ENCODE measurements around the gene USHBP1. TPM values are rescaled to one million over a fixed set of nuclear protein-coding genes. Genes with fewer than 3 reads are reported as not detected.

The USHBP1 gene, protein sequence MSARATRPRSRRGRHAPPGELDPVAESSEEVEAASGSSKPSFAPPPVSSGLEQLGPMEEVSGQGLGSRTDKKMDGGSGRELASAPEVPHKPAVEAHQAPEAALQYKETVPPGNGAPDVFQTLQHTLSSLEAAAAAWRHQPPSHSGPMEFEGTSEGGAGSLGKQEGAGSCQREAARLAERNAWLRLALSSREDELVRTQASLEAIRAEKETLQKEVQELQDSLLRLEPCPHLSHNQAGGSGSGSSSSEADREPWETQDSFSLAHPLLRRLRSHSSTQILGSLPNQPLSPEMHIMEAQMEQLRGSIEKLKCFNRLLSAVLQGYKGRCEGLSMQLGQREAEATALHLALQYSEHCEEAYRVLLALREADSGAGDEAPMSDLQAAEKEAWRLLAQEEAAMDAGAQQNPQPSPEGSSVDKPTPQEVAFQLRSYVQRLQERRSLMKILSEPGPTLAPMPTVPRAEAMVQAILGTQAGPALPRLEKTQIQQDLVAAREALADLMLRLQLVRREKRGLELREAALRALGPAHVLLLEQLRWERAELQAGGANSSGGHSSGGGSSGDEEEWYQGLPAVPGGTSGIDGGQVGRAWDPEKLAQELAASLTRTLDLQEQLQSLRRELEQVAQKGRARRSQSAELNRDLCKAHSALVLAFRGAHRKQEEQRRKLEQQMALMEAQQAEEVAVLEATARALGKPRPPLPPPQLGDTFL
- total RNA-seq: 0.07 TPM in 1 of 2 replicates, not detected in the other

GRCh38 chr19:17264641-17264979, at the start of gene USHBP1:
USHBP1 (minus strand) TSS chr19:17264745; CDS start chr19:17264299, 446 bp downstream.

GRCh38 chr19:17309198-17309964, 44.8 kb upstream of the USHBP1 start, which contains the start of gene DDA1:
DDA1 (plus strand) TSS chr19:17309563; CDS start chr19:17309655, 92 bp downstream.

GRCh38 chr19:17305517-17306284, 41.2 kb upstream of the USHBP1 start, which contains the start of gene MRPL34:
MRPL34 (plus strand) TSS chr19:17305872; CDS start chr19:17305893, 21 bp downstream.

DNA sequence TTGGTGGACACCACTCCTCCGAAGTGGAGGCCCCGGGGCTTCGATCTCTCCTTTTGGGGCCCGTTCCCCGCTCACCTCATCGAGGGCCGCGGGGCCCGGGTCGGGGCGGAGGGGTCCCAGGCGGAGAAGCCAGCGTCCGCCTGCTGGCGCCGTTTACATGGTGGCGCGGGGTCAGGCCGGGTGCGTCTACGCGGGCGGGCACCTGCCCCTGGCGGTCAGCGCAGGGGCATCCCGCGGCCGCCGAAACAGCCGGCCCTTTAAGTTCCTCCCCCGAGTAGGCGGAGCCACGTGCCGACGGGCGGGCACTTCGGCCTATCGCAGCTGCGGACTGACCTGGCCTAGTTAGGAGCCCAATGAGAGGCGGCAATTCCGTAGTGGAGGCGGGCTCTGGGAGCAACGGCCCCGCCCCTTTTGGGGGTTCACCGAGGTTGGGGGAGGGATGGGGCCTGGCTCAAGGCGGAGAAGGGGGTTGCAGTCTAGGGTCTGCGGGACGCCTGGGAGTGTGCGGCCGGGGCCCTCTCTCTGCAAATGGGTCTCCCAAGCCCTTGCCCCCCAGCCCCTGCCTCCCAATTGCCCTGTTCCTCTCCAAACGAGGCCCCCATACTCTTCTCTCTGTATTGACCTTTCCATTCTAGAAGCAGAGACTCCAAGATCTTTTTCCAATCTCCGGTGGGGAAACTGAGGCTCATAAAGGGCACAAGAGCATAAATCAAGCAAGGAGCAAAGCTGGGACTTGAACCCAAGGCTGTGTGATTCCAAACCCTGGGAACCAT, 38.8 kb upstream of the USHBP1 start, which contains the start of gene ABHD8:
Gene ABHD8 (minus strand): TSS at position 259 of the 773 bp plus-strand sequence. CDS start 1,809 bp downstream, outside the sequence.

GRCh38 chr19:17281391-17282304, 17.1 kb upstream of the USHBP1 start, which contains the start of gene ANKLE1:
ANKLE1 (plus strand) TSS chr19:17281901; CDS start chr19:17281921, 20 bp downstream.

DNA sequence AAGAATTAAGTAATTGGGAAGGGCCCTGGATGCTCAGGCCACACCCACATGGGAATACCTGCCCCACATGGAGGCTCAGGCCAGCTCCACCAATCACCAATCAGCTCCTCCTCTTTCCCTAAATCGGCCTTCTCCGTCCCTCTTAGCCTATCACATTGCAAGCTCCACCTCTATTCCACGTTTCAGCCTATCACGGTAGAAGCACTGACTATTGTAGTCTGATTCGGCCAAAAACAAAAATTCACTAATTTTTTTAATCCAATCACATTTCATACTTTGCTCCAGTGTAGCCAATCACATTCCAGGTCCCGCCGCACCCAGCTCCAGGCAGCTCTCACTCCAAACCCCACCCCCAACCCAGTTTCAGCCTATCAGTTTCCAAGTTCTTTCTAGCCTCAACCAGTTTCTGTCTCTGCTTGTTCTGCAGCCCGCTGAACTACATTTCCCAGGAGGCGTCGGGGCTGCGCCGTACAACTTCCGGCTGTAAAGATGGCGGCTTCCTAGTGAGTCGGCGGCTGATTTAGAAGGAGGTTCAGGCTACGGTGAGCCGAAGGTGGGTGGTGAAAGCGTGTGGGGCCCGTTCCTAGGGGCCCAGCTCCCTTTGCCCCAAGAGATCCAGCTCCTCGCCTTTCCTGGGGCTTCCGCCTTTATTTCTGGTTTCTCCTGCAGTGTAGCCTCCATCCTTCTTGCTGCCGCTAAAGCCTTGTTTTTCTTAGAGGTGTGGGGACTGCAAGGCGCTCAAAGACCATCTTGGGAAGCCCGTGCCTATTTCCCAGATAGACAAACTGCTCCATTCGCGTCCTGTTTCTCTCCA, 2.6 kb upstream of the USHBP1 start, which contains the start of gene BABAM1:
Gene BABAM1 (plus strand): TSS at position 469 of the 814 bp plus-strand sequence. CDS start 1,364 bp downstream, outside the sequence.

GRCh38 chr19:17245535-17245984, 19.0 kb downstream of the USHBP1 start, which contains the start of gene NR2F6:
NR2F6 (minus strand) TSS chr19:17245919; CDS start chr19:17245220, 699 bp downstream.

GRCh38 chr19:17226002-17226933, 38.3 kb downstream of the USHBP1 start, which contains the start of gene OCEL1:
OCEL1 (plus strand) TSS chr19:17226226; CDS start chr19:17226248, 22 bp downstream.

GRCh38 chr19:17215127-17215971, 49.2 kb downstream of the USHBP1 start, which contains the start of gene USE1:
USE1 (plus strand) TSS chr19:17215357; CDS start chr19:17215406, 49 bp downstream.

Other genes starting within 250 kb of the USHBP1 start
- 0.20 and 1.6 TPM in 2 replicates for gene CPAMD8, start 237.9 kb downstream of the USHBP1 start, total RNA-seq
- 1.2 and 1.8 TPM in 2 replicates for gene HAUS8, start 189.3 kb downstream of the USHBP1 start, total RNA-seq
- gene MYO9B, start 189.0 kb downstream of the USHBP1 start, total RNA-seq: 71.8 and 85.1 TPM in 2 replicates
- gene USE1, start 49.4 kb downstream of the USHBP1 start, total RNA-seq: 14.5 and 17.8 TPM in 2 replicates
- gene OCEL1, start 38.5 kb downstream of the USHBP1 start, total RNA-seq: 2.7 and 5.0 TPM in 2 replicates
- 41.2 and 59.3 TPM in 2 replicates for gene NR2F6, start 18.8 kb downstream of the USHBP1 start, total RNA-seq
- 61.7 and 68.7 TPM in 2 replicates for gene BABAM1, start 2.7 kb upstream of the USHBP1 start, total RNA-seq
- 0.40 and 0.52 TPM in 2 replicates for gene ANKLE1, start 17.2 kb upstream of the USHBP1 start, total RNA-seq
- 13.8 and 14.9 TPM in 2 replicates for gene ABHD8, start 38.7 kb upstream of the USHBP1 start, total RNA-seq
- gene MRPL34, start 41.1 kb upstream of the USHBP1 start, total RNA-seq: 31.6 and 31.7 TPM in 2 replicates
- gene DDA1, start 44.8 kb upstream of the USHBP1 start, total RNA-seq: 29.8 and 36.2 TPM in 2 replicates
- gene ANO8, start 70.1 kb upstream of the USHBP1 start, total RNA-seq: 7.8 and 8.8 TPM in 2 replicates
- gene GTPBP3, start 72.8 kb upstream of the USHBP1 start, total RNA-seq: 12.6 and 19.0 TPM in 2 replicates
- gene PLVAP, start 112.6 kb upstream of the USHBP1 start, total RNA-seq: 0.20 and 0.33 TPM in 2 replicates
- gene CCDC194, start 129.5 kb upstream of the USHBP1 start, total RNA-seq: 0.26 TPM in 1 of 2 replicates, not detected in the other
- 7.3 and 63.1 TPM in 2 replicates for gene BST2, start 140.9 kb upstream of the USHBP1 start, total RNA-seq
- gene MVB12A, start 155.3 kb upstream of the USHBP1 start, total RNA-seq: 30.5 and 36.6 TPM in 2 replicates
- gene TMEM221, start 183.9 kb upstream of the USHBP1 start, total RNA-seq: 0.20 and 0.23 TPM in 2 replicates
- gene NXNL1, start 196.2 kb upstream of the USHBP1 start, total RNA-seq: not detected in 2 replicates
- 36.1 and 44.5 TPM in 2 replicates for gene SLC27A1, start 205.8 kb upstream of the USHBP1 start, total RNA-seq
- 48.4 and 65.4 TPM in 2 replicates for gene PGLS, start 246.9 kb upstream of the USHBP1 start, total RNA-seq

Measured in smooth muscle cell of the pulmonary artery (primary cell).